ENCODE data around the gene ARVCF. TPM values are rescaled to one million over a fixed set of nuclear protein-coding genes. Genes with fewer than 3 reads are reported as not detected.

Gene ARVCF
- total and polyA plus RNA-seq, 9 of the 15 experiments (the other 6 are each of a cell fraction or from before 2014, with no cell fraction given), result 0.03 to 97.4 (median 15.6) TPM

GRCh38 chr22:20033045-20033706 is 16.6 kb upstream of the ARVCF start (continued):
- no peak for TF ChIP-seq ZBTB34 (CRISPR knock-in tag; IDR thresholded peaks at IDR 0.05)
- 0 out of 2 replicates have a peak, but pooled peaks have one; percentile 5 for TF ChIP-seq PBX2 (CRISPR knock-in tag; IDR thresholded peaks at IDR 0.05; ENCODE audit: low read depth)
- no peak for TF ChIP-seq PBX2 (tag; conservative IDR thresholded peaks at IDR 0.05; ENCODE audit: low read depth)
- no peak for TF ChIP-seq RBM25 (IDR thresholded peaks at IDR 0.05; ENCODE audit: low read depth, low read length, severe bottlenecking)
- TF ChIP-seq TAF9B (IDR thresholded peaks at IDR 0.05; ENCODE audit: partially characterized antibody), result no peak
- TF ChIP-seq CTBP1 (IDR thresholded peaks at IDR 0.05; ENCODE audit: borderline replicate concordance), result no peak
- TF ChIP-seq MIER1 (IDR thresholded peaks at IDR 0.05; ENCODE audit: low read depth), result no peak
- no peak for TF ChIP-seq NCOR1 (IDR thresholded peaks at IDR 0.05)
- TF ChIP-seq POLR2AphosphoS2 (IDR thresholded peaks at IDR 0.05; ENCODE audit: low read length), result no peak
- no peak for TF ChIP-seq NFIX (CRISPR knock-in tag; IDR thresholded peaks at IDR 0.05; ENCODE audit: low read depth)

Data from K562 (cell line).